K562 (cell line): ENCODE data around the gene ADCY4. TPM values are rescaled to one million over a fixed set of nuclear protein-coding genes. Genes with fewer than 3 reads are reported as not detected.

Experiments used
- GTF2E2 ChIP-seq: fragments of 200-800 bp; sonication (Bioruptor generic); IDR thresholded peaks from 2 replicates; pipeline ENCODE4 v1.6.1; 2016; ENCODE audit warnings: missing genetic modification characterization, missing compliant biosample characterization
- HDAC6 ChIP-seq: IDR thresholded peaks from 2 replicates; pipeline ENCODE4 v1.6.1; 2012; ENCODE audit warnings: low read depth, mild to moderate bottlenecking, control low read depth, inconsistent platforms, low read length, moderate library complexity
- KDM2B ChIP-seq: fragments of 250-450 bp; sonication (Bioruptor Pico); IDR thresholded peaks from 2 replicates; pipeline ENCODE4 v1.8.0; 2021; ENCODE audit warnings: mild to moderate bottlenecking, moderate library complexity
- NR2C1 ChIP-seq, 2 experiments: fragments of 450-650 bp; IDR thresholded peaks; 2 replicates each; pipeline ENCODE4 v1.6.1; 2017; ENCODE audit warnings: mild to moderate bottlenecking in 2 of 2, antibody characterized with exemption in 1 of 2, inconsistent platforms in 1 of 2, missing compliant biosample characterization in 1 of 2, missing genetic modification characterization in 1 of 2
- PURB ChIP-seq: sonication (generic); formaldehyde crosslinking; IDR thresholded peaks from 2 replicates; pipeline ENCODE4 v1.9.0; 2021; ENCODE audit warnings: low read depth, mild to moderate bottlenecking, missing genetic modification reagents
- TCF7 ChIP-seq: sonication (generic); IDR thresholded peaks from 2 replicates; pipeline ENCODE4 v1.6.1; 2016; ENCODE audit warnings: antibody characterized with exemption, borderline replicate concordance
- polyA plus RNA-seq, 8 experiments: library from polyadenylated mRNA; depleted of rRNA in 4 of 8; stranded (reverse) in 5 of 8; unstranded in 3 of 8; fragments of >200 nt; fragmentation: Nextera tagmentation in 2 of 8; fragmentation: Illumina TruSeq in 1 of 8; extraction: Ambion mirVana in 2 of 8; extraction: Trizol in 1 of 8; gene quantifications; 2 replicates each; pipeline versions ENCODE4 v1.2.1 to v1.2.3, GENCODE V29; 2011 to 2014; ENCODE audit warnings: inconsistent platforms in 1 of 8, missing spikeins in 1 of 8
- total RNA-seq, 7 experiments: library from RNA; depleted of rRNA in 6 of 7; stranded (reverse); fragments of >200 nt in 6 of 7; fragmentation: Illumina TruSeq in 2 of 7; extraction: Trizol in 2 of 7; gene quantifications; 2 replicates each; pipeline versions ENCODE4 v1.2.1 to v1.2.3, GENCODE V29; 2011 to 2021; ENCODE audit warnings: low replicate concordance in 1 of 7
- TF ChIP-seq, protein P1 (sequence below): sonication (generic); formaldehyde crosslinking; IDR thresholded peaks from 2 replicates; pipeline ENCODE4 v1.4.0; 2020; ENCODE audit warnings: mild to moderate bottlenecking, missing genetic modification reagents
- TF ChIP-seq, protein P2 (sequence below), 3 experiments: IDR thresholded peaks in 2 of 3; conservative IDR thresholded peaks in 1 of 3; 2 replicates each; pipeline ENCODE4 v1.5.1; 2011 to 2012; ENCODE audit warnings: low read length in 3 of 3, mild to moderate bottlenecking in 3 of 3, control low read depth in 2 of 3, improper control_type of control experiment in 1 of 3, inconsistent platforms in 1 of 3, low read depth in 1 of 3, mixed read lengths in 1 of 3, moderate library complexity in 1 of 3; ENCODE audit not compliant: insufficient read depth in 2 of 3
- TF ChIP-seq, protein P3 (sequence below): fragments of 450-650 bp; IDR thresholded peaks from one replicate; pipeline ENCODE4 v1.6.1; 2018; ENCODE audit warnings: mild to moderate bottlenecking, moderate library complexity; ENCODE audit not compliant: partially characterized antibody

Gene ADCY4
- total and polyA plus RNA-seq, 9 of the 15 experiments (the other 6 are each of a cell fraction or from before 2014, with no cell fraction given) = 0.04 to 0.31 (median 0.15) TPM; not detected in 2

DNA sequence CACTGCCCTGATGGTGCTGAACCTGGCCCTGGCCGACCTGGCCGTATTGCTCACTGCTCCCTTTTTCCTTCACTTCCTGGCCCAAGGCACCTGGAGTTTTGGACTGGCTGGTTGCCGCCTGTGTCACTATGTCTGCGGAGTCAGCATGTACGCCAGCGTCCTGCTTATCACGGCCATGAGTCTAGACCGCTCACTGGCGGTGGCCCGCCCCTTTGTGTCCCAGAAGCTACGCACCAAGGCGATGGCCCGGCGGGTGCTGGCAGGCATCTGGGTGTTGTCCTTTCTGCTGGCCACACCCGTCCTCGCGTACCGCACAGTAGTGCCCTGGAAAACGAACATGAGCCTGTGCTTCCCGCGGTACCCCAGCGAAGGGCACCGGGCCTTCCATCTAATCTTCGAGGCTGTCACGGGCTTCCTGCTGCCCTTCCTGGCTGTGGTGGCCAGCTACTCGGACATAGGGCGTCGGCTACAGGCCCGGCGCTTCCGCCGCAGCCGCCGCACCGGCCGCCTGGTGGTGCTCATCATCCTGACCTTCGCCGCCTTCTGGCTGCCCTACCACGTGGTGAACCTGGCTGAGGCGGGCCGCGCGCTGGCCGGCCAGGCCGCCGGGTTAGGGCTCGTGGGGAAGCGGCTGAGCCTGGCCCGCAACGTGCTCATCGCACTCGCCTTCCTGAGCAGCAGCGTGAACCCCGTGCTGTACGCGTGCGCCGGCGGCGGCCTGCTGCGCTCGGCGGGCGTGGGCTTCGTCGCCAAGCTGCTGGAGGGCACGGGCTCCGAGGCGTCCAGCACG is 18.9 kb downstream of the ADCY4 start (continued):
- TF ChIP-seq KDM2B (CRISPR knock-in tag) (no peak), NR2C1 (IDR thresholded peaks at IDR 0.05) (no peak), NR2C1 (tag; IDR thresholded peaks at IDR 0.05) (peak; percentile 55; the same call in 1 of the 2 replicates), HDAC6 (no peak), PURB (CRISPR knock-in tag) (no peak), GTF2E2 (tag) (no peak), TCF7 (no peak)
- TF ChIP-seq, protein P1, sequence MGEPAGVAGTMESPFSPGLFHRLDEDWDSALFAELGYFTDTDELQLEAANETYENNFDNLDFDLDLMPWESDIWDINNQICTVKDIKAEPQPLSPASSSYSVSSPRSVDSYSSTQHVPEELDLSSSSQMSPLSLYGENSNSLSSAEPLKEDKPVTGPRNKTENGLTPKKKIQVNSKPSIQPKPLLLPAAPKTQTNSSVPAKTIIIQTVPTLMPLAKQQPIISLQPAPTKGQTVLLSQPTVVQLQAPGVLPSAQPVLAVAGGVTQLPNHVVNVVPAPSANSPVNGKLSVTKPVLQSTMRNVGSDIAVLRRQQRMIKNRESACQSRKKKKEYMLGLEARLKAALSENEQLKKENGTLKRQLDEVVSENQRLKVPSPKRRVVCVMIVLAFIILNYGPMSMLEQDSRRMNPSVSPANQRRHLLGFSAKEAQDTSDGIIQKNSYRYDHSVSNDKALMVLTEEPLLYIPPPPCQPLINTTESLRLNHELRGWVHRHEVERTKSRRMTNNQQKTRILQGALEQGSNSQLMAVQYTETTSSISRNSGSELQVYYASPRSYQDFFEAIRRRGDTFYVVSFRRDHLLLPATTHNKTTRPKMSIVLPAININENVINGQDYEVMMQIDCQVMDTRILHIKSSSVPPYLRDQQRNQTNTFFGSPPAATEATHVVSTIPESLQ (CRISPR knock-in tag) = peak; percentile 80; the same call in 1 of the 2 replicates
- TF ChIP-seq, protein P2, sequence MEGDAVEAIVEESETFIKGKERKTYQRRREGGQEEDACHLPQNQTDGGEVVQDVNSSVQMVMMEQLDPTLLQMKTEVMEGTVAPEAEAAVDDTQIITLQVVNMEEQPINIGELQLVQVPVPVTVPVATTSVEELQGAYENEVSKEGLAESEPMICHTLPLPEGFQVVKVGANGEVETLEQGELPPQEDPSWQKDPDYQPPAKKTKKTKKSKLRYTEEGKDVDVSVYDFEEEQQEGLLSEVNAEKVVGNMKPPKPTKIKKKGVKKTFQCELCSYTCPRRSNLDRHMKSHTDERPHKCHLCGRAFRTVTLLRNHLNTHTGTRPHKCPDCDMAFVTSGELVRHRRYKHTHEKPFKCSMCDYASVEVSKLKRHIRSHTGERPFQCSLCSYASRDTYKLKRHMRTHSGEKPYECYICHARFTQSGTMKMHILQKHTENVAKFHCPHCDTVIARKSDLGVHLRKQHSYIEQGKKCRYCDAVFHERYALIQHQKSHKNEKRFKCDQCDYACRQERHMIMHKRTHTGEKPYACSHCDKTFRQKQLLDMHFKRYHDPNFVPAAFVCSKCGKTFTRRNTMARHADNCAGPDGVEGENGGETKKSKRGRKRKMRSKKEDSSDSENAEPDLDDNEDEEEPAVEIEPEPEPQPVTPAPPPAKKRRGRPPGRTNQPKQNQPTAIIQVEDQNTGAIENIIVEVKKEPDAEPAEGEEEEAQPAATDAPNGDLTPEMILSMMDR (IDR thresholded peaks at IDR 0.05 in 2 of 3, conservative IDR thresholded peaks at IDR 0.05 in 1 of 3; ENCODE audit: insufficient read depth in 2 of 3, low read depth in 1 of 3, low read length in 3 of 3) = peak; percentile 18 to 36 (median 19); a peak in 3 of 6 replicates
- TF ChIP-seq, protein P3, sequence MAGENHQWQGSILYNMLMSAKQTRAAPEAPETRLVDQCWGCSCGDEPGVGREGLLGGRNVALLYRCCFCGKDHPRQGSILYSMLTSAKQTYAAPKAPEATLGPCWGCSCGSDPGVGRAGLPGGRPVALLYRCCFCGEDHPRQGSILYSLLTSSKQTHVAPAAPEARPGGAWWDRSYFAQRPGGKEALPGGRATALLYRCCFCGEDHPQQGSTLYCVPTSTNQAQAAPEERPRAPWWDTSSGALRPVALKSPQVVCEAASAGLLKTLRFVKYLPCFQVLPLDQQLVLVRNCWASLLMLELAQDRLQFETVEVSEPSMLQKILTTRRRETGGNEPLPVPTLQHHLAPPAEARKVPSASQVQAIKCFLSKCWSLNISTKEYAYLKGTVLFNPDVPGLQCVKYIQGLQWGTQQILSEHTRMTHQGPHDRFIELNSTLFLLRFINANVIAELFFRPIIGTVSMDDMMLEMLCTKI = no peak
